ENCODE data around the gene RAPGEF5.

Gene RAPGEF5

DNA sequence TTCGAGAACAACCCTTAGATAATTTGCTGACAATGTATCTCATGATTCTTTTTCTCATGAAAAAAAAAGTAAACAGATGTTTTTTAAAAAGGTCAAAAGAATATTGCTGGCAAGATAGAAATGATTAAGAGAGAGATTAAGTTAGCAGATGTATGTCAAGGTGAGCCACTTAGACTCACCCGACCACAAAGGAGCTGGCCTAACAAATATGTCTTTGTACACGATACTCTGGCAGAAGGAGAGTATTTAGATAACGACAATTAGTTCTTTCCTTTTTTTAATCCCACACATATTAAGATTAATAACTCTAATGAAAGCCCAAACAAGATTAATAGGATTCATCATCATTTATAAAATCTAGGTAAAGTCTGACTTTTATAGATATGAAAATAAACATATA is 156.7 kb downstream of the RAPGEF5 start:
- H3K4me3 ChIP-seq (replicated peaks in 1 of 2; ENCODE audit: low read depth in 2 of 2, low read length in 2 of 2), result no peak overlapping the region
- TF ChIP-seq, protein P1, sequence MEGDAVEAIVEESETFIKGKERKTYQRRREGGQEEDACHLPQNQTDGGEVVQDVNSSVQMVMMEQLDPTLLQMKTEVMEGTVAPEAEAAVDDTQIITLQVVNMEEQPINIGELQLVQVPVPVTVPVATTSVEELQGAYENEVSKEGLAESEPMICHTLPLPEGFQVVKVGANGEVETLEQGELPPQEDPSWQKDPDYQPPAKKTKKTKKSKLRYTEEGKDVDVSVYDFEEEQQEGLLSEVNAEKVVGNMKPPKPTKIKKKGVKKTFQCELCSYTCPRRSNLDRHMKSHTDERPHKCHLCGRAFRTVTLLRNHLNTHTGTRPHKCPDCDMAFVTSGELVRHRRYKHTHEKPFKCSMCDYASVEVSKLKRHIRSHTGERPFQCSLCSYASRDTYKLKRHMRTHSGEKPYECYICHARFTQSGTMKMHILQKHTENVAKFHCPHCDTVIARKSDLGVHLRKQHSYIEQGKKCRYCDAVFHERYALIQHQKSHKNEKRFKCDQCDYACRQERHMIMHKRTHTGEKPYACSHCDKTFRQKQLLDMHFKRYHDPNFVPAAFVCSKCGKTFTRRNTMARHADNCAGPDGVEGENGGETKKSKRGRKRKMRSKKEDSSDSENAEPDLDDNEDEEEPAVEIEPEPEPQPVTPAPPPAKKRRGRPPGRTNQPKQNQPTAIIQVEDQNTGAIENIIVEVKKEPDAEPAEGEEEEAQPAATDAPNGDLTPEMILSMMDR (IDR thresholded peaks at IDR 0.05; ENCODE audit: low read depth, low read length), result no peak
- no peak for DNase-seq (ENCODE audit: low read depth in 2 of 2)

DNA sequence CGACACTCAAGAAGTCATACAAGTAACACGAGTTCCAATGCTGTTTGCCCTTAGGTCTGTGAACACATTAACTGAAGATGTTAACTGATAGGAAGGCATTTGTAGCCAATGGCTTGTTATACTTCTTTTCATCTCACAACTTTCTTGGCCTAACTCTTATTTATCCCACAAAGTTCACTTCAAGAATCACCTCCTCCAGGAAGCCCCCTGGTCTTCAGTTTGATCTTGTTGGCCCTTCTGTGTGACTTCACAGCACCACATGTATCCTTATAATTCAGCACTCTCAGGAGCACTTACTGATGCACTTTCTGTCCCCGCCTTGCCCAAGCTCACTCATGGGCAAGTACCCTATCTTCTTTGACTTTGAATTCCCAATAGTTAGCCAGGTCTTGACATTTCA is 159.6 kb downstream of the RAPGEF5 start:
- TF ChIP-seq, protein P1 (IDR thresholded peaks at IDR 0.05; ENCODE audit: low read depth, low read length), result no peak
- no peak for DNase-seq (ENCODE audit: low read depth in 2 of 2)
- no peak overlapping the region for H3K4me3 ChIP-seq (replicated peaks in 1 of 2; ENCODE audit: low read depth in 2 of 2, low read length in 2 of 2)

DNA sequence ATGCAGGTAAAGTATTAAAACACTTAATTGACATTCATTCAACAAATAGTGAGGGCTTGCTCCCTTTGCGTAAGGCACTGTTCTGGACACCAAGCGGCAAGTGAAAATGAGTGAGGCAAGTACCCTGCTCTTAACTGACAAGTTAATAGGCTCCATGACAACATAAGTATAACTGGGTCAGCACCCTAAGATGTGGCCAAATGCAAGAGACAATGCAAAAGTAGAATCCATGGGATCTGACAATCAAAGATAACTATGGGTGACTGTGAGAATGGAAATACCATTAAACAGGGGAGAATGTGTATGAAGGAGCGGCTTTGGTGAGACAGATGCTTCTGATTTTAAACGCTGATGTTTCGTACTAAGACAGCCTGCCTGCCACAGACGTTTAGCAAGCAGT is 160.5 kb downstream of the RAPGEF5 start:
- H3K4me3 ChIP-seq (replicated peaks in 1 of 2; ENCODE audit: low read depth in 2 of 2, low read length in 2 of 2), result no peak overlapping the region
- TF ChIP-seq, protein P1 (IDR thresholded peaks at IDR 0.05; ENCODE audit: low read depth, low read length), result no peak
- no peak for DNase-seq (ENCODE audit: low read depth in 2 of 2)

DNA sequence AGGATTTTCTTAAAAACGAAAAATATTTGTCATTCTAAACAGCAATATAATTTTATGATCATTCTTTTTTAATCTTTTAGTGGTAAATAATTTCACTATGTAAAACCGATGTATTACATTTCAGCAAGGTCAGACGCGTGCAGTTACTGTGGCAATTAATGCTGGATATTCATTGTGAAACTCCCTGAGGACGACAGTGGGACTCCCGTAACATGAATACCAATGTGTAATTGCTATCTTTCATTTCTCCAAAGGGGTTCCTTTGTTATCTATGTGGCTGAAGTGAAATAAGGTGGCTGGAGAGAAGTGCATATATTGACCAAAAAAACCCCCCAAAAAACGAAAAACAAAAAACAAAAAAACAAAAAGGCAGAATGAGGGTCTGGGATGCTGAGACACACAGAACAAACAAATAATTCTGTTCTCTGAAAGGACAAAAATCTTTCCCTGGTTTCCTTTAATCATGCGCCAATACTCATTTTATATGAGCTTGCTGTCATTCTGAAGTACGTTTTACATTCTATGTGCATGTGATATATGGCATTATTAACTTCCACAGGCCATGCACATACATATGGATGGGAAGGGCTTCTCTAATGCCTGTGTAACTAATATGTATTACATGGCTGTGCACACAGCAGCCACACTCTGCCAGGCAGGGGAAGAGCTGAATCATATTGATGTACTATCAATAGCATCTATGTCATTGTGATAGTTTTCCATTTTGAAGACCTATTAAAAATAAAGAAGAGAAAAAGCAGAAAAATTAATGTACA is 161.4 kb downstream of the RAPGEF5 start:
- DNase-seq (ENCODE audit: low read depth in 2 of 2), result no peak
- H3K4me3 ChIP-seq (replicated peaks in 1 of 2; ENCODE audit: low read depth in 2 of 2, low read length in 2 of 2), result no peak overlapping the region
- TF ChIP-seq, protein P1 (IDR thresholded peaks at IDR 0.05; ENCODE audit: low read depth, low read length), result no peak

DNA sequence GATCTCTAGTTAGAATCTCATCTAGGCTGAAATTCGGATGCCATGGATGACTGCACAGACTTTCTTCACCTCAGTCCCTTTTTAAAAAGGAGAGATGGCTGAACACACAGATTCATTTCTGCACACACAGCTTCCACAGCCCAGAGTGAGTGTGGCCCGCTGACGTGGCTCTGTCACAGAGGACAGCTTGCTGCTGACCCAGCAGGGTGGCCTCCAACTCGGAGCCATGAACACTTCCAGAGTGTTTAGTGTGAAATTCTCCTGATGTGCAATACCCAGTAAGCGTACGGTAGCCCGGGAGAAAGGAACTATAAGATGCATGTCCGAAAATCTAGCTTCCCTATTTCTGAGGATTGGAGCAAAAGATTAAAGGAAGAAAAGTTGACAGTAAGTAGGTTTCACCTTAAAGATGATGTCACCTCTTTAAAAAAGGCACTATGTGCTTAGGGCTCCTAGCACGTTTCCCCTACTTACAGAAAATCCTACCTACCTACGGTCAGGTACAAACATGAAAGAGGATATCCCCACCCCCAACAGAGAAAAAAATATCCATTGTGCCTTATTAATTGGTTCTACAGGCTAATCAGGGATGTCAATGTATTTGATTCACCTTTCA is 162.2 kb downstream of the RAPGEF5 start:
- DNase-seq (ENCODE audit: low read depth in 2 of 2), result no peak
- no peak overlapping the region for H3K4me3 ChIP-seq (replicated peaks in 1 of 2; ENCODE audit: low read depth in 2 of 2, low read length in 2 of 2)
- TF ChIP-seq, protein P1 (IDR thresholded peaks at IDR 0.05; ENCODE audit: low read depth, low read length), result no peak

DNA sequence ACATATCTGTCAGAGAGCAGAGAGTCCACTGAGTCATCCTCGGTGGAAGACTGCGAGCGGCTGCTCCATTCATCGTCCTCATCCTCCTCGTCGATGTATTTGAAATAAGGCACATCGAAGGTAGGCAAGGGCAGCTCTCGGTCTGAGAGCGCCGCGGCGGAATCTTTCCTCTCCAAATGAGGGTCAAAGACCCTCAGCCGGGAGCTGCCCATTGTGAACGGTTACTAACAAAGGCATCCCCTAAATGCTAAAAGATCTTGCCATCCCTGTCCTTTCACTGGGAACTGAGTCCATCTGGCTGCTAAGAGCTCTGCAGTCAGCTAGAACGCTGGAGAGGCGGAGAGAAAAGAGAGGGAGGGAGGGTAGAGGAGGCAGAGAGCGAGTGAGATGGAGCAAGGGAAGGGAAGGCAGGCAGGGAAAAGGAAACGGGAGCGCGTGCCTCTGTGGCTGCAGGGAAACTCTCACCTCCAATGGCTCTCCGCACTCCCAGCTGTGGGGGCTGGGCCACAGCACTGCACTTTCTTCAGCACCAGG is 163.4 kb downstream of the RAPGEF5 start:
- DNase-seq (ENCODE audit: low read depth in 2 of 2), result peak; percentile 14 to 26
- TF ChIP-seq, protein P1 (IDR thresholded peaks at IDR 0.05; ENCODE audit: low read depth, low read length), result no peak
- peak overlapping the region in 1 of 2 donors; percentile 12 for H3K4me3 ChIP-seq (replicated peaks in 1 of 2; ENCODE audit: low read depth in 2 of 2, low read length in 2 of 2)
